Muscle of leg (tissue), 11 donors: Measurements from ENCODE around the gene RPL22. TPM values are rescaled to one million over a fixed set of nuclear protein-coding genes. Genes with fewer than 3 reads are reported as not detected.

ENCODE experiments used
- DNase-seq: peaks from one replicate; pipeline ENCODE4 v3.0.0; 2013
- H3K27ac ChIP-seq: one replicate; pipeline ENCODE4 v1.5.1; 2013; ENCODE audit warnings: mild to moderate bottlenecking, low read length, control low read depth
- H3K27me3 ChIP-seq: one replicate; pipeline ENCODE4 v1.6.1; 2013; ENCODE audit warnings: low read length; ENCODE audit not compliant: control insufficient read depth, insufficient read depth
- H3K36me3 ChIP-seq: one replicate; pipeline ENCODE4 v1.6.1; 2013; ENCODE audit warnings: low read length; ENCODE audit not compliant: control insufficient read depth, insufficient read depth
- H3K4me1 ChIP-seq: one replicate; pipeline ENCODE4 v1.6.1; 2013; ENCODE audit warnings: low read length; ENCODE audit not compliant: control insufficient read depth, insufficient read depth
- H3K4me3 ChIP-seq: one replicate; pipeline ENCODE4 v1.5.1; 2013; ENCODE audit warnings: low read length, control low read depth
- H3K9me3 ChIP-seq: replicated peaks from 2 replicates; pipeline ENCODE4 v1.6.1; 2013; ENCODE audit warnings: low read depth, low read length; ENCODE audit not compliant: control insufficient read depth
- whole genome bisulfite sequencing: methylation state at CpG from one replicate; pipeline ENCODE4 v1.1.5; 2013; ENCODE audit warnings: missing lambda C conversion rate; ENCODE audit not compliant: insufficient coverage; 5-methylcytosine and 5-hydroxymethylcytosine counted together
- polyA plus RNA-seq, 8 donors: library from polyadenylated mRNA; unstranded; fragments of 120-200 nt; gene quantifications; one replicate each; pipeline versions ENCODE4 v1.2.1 to v1.2.3, GENCODE V29; 2013; ENCODE audit warnings: inconsistent platforms in 1 of 8, low replicate concordance in 1 of 8; ENCODE audit not compliant: insufficient read length in 8 of 8, insufficient read depth in 1 of 8
- total RNA-seq: library from RNA; stranded (reverse); fragments of 120-200 nt; gene quantifications from one replicate; pipeline ENCODE4 v1.2.4, GENCODE V29; 2013

Gene RPL22
- total and polyA plus RNA-seq, 9 donors = 487 to 828 (median 596) TPM

GRCh38 chr1:6205849-6206519 lies 6.6 kb upstream of the RPL22 start, which contains the start of gene RNF207:
Gene RNF207 (plus strand): TSS chr1:6206119. CDS start chr1:6206536, 417 bp downstream.
- peaks cover 37% of the 10 kb centered on the region for H3K27me3 ChIP-seq
- H3K9me3 ChIP-seq = no peaks in the 10 kb centered on the region
- WGBS = 1% methylated on average over 64 of the region's 66 CpGs
- H3K36me3 ChIP-seq = peaks cover 8% of the 10 kb centered on the region
- H3K4me1 ChIP-seq = peaks cover 46% of the 10 kb centered on the region
- peak; percentile 81 for DNase-seq
- H3K27ac ChIP-seq = peak within 1 kb of the TSS; percentile 83
- peak within 1 kb of the TSS; percentile 49 for H3K4me3 ChIP-seq

- 91% methylated on average over 6 of the region's 7 CpGs for WGBS
- Histone ChIP-seq H3K4me1 (peaks cover 41% of the 10 kb centered on the region), H3K27ac (no peak overlapping the region), H3K4me3 (no peak overlapping the region), H3K9me3 (no peaks in the 10 kb centered on the region), H3K27me3 (peaks cover 26% of the 10 kb centered on the region), H3K36me3 (peaks cover 5% of the 10 kb centered on the region)
- DNase-seq = no peak
Measured at GRCh38 chr1:6202256-6202655, 2.9 kb upstream of the RPL22 start.

DNA sequence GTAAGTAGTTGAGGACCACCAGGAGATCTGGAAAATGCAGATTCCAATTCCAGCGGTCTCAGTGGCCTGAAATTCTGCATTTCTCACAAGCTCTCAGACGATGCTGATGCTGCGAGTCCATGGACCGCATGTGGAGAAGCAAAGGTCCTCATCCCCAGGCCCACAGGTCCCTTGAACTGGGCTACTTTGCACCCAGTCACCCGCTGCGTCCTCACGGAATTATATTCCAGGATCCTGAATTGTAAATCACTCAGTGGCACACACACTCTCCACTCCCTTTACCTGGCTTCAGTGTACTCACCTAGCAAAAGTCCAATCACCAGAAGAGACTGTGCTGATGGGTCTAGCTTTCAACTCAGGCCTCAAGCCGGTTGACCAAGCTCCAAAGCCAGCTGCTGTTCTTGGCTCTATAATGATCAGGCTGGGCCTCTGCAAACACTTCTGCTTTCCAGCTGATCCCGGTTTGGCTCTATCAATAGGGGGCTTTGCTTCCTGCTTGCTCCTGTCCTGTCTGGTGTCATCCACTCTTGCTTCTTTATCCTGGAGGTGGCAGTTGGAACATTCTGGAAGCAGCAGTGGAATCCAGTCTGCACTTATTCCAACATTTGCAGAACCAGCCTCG lies 904 bp upstream of the RPL22 start:
- Histone ChIP-seq H3K9me3 (no peaks in the 10 kb centered on the region), H3K4me3 (peak overlapping the region; percentile 99), H3K36me3 (peaks cover 15% of the 10 kb centered on the region), H3K4me1 (peaks cover 25% of the 10 kb centered on the region), H3K27ac (peak overlapping the region; percentile 88), H3K27me3 (peaks cover 7% of the 10 kb centered on the region)
- WGBS = 45% methylated on average over 7 of the region's 10 CpGs
- peak; percentile 52 for DNase-seq

DNA sequence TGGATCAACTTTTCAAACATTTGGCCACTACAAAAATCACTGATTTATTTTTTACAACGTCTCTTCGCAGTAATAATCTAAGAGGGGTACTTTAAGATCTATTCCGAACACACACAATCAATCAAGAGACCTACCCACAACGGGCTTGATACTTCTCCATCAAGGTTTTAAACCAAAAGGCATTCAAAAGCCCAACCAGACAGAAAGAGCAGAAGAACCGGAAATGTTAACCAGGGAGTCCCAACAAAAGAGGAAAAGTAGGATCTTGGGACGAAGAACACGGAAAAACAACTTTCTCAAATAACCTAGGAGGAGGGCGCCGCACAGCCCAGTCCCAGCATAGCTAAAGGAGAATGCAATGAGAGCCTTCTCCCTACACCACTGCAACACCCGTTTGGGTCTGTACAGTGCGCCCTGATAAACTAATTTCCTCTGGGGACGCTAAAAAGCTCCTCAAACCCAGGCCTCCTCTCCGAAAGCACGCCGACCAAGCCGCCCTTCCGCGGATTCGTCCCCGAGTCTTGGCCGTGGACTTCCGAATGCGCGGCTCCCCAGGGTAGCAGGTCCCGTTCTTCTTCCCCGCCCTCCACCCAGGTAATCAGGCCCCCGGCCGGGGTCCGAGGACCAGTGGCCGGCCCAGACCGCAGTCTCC lies 623 bp downstream of the RPL22 start:
- H3K4me3 ChIP-seq = peak overlapping the region; percentile 99
- H3K9me3 ChIP-seq = no peaks in the 10 kb centered on the region
- H3K36me3 ChIP-seq = peaks cover 25% of the 10 kb centered on the region
- DNase-seq = no peak
- WGBS = 0% methylated on average over 28 of the region's 31 CpGs
- H3K4me1 ChIP-seq = peaks cover 17% of the 10 kb centered on the region
- H3K27me3 ChIP-seq = peaks cover 4% of the 10 kb centered on the region
- peak overlapping the region; percentile 76 for H3K27ac ChIP-seq

DNA sequence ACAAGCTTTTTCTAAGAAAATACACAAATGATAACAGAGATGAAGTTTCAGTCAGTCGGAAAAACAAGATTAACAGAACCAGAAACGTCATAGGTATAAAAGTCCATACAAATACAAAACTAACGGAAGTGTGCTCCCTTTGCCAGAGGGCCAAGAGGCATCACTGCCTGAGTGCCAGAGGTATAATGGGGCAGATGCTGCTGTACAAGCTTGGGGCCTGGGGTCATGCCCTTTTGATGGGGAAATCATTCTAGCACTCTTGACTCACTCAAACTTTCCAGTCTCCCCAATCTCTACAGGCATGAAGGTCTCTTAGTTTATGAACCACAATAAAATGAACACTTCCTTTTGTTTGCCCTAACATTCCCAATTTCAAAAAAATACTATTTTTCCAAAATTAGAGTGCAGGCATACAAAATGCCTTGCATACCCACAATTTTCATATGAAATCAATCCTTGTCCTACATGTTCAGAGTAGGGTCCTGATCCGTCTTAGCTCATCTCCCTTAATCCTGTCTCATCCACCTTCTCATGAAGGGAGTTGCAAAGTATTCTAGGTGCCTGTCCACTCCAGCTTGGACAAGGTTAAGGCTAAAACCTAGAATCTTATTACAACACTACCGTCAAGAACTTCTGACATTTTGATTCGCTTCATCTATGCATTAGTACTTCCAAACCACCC lies 1.5 kb downstream of the RPL22 start:
- WGBS = 50% methylated on average over 3 of the region's 6 CpGs
- no peaks in the 10 kb centered on the region for H3K9me3 ChIP-seq
- H3K27me3 ChIP-seq = peaks cover 4% of the 10 kb centered on the region
- DNase-seq = no peak
- H3K27ac ChIP-seq = no peak overlapping the region
- H3K4me3 ChIP-seq = peak overlapping the region; percentile 99
- peaks cover 17% of the 10 kb centered on the region for H3K4me1 ChIP-seq
- peaks cover 32% of the 10 kb centered on the region for H3K36me3 ChIP-seq

DNA sequence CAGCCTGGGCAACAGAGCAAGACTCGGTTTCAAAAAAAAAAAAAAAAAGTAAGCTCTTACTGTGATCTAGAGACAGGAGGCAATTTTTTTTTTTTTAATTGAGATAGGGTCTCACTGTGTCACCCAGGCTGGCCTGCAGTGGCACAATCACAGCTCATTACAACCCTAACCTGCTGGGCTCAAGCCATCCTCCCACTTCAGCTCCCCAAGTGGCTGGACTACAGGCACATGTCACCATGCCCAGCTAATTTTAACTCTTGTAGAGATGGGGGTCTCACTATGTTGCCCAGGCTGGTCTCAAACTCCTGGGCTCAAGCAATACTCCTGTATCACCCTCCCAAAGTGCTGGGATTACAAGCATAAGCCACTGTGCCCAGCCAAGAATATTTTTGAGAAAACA lies 7.4 kb downstream of the RPL22 start:
- H3K27ac ChIP-seq = no peak overlapping the region
- H3K4me3 ChIP-seq = no peak overlapping the region
- no peaks in the 10 kb centered on the region for H3K9me3 ChIP-seq
- peaks cover 69% of the 10 kb centered on the region for H3K36me3 ChIP-seq
- no peaks in the 10 kb centered on the region for H3K27me3 ChIP-seq
- no CpG with 5 or more reads among the region's 1 CpG for WGBS
- H3K4me1 ChIP-seq = no peaks in the 10 kb centered on the region
- DNase-seq = no peak

- DNase-seq = no peak
- Histone ChIP-seq H3K9me3 (no peaks in the 10 kb centered on the region), H3K36me3 (peaks cover 60% of the 10 kb centered on the region), H3K4me1 (no peaks in the 10 kb centered on the region), H3K27me3 (peaks cover 3% of the 10 kb centered on the region), H3K27ac (no peak overlapping the region), H3K4me3 (no peak overlapping the region)
- 60% methylated on average over 1 of the region's 8 CpGs for WGBS
Measured at GRCh38 chr1:6188466-6188865, 10.9 kb downstream of the RPL22 start.

- H3K27me3 ChIP-seq = peaks cover 22% of the 10 kb centered on the region
- DNase-seq = no peak
Measured at GRCh38 chr1:6185635-6186382, 13.6 kb downstream of the RPL22 start.

GRCh38 chr1:6185151-6185550 lies 14.2 kb downstream of the RPL22 start:
- 56% methylated on average over 2 of the region's 3 CpGs for WGBS
- H3K4me1 ChIP-seq = peaks cover 9% of the 10 kb centered on the region
- DNase-seq = no peak
- H3K4me3 ChIP-seq = no peak overlapping the region
- H3K36me3 ChIP-seq = peaks cover 35% of the 10 kb centered on the region
- H3K27me3 ChIP-seq = peaks cover 28% of the 10 kb centered on the region
- no peaks in the 10 kb centered on the region for H3K9me3 ChIP-seq
- H3K27ac ChIP-seq = no peak overlapping the region

More at GRCh38 chr1:6185635-6186382, 13.6 kb downstream of the RPL22 start:
- Histone ChIP-seq H3K27ac (no peak overlapping the region), H3K4me3 (no peak overlapping the region), H3K9me3 (no peaks in the 10 kb centered on the region), H3K4me1 (peaks cover 7% of the 10 kb centered on the region), H3K36me3 (peaks cover 42% of the 10 kb centered on the region)
- WGBS = no CpG with 5 or more reads among the region's 10 CpGs
